ENCODE data around the gene CPNE5.

CPNE5 gene

GRCh38 chr6:36783603-36784375 lies 55.5 kb downstream of the CPNE5 start:
- TF ChIP-seq, protein P1, sequence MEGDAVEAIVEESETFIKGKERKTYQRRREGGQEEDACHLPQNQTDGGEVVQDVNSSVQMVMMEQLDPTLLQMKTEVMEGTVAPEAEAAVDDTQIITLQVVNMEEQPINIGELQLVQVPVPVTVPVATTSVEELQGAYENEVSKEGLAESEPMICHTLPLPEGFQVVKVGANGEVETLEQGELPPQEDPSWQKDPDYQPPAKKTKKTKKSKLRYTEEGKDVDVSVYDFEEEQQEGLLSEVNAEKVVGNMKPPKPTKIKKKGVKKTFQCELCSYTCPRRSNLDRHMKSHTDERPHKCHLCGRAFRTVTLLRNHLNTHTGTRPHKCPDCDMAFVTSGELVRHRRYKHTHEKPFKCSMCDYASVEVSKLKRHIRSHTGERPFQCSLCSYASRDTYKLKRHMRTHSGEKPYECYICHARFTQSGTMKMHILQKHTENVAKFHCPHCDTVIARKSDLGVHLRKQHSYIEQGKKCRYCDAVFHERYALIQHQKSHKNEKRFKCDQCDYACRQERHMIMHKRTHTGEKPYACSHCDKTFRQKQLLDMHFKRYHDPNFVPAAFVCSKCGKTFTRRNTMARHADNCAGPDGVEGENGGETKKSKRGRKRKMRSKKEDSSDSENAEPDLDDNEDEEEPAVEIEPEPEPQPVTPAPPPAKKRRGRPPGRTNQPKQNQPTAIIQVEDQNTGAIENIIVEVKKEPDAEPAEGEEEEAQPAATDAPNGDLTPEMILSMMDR (IDR thresholded peaks at IDR 0.05): no peak
- peaks cover 40 to 41% of the 10 kb centered on the region in 2 experiments for H3K4me1 ChIP-seq (ENCODE audit: control insufficient read depth in 1 of 2, insufficient read depth in 1 of 2, low read depth in 1 of 2, low read length in 1 of 2)
- H3K27me3 ChIP-seq: peaks cover 16% of the 10 kb centered on the region
- no peaks in the 10 kb centered on the region for H3K9me3 ChIP-seq
- no peak overlapping the region for H3K27ac ChIP-seq
- no peak overlapping the region for H3K4me3 ChIP-seq (ENCODE audit: low read depth in 1 of 2, low read length in 1 of 2)
- H3K36me3 ChIP-seq: no peaks in the 10 kb centered on the region

DNA sequence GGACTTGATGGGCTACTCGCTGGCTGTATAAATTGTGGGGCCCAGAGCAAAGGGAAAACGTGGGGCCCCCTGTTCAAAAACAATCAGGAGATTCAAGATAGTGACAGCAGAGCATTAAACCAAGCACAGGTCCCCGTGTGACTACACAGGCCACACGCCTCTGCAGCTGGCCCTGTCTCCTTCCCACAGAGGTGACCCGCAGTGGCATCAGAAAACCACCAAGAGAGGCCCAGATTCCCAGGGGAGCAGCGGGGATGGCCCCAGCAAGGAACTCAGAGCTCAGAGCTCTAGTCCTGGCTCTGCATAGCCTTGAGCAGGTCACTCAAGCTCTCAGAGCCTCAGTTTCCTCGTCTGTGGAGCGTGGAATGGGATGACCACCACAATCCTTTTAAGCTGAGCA lies 57.6 kb downstream of the CPNE5 start:
- TF ChIP-seq, protein P1 (IDR thresholded peaks at IDR 0.05): no peak
- Histone ChIP-seq H3K9me3 (no peaks in the 10 kb centered on the region), H3K27ac (peak overlapping the region; percentile 66), H3K27me3 (peaks cover under 1% of the 10 kb centered on the region), H3K4me1 (ENCODE audit: control insufficient read depth in 1 of 2, insufficient read depth in 1 of 2, low read depth in 1 of 2, low read length in 1 of 2) (peaks cover 50 to 55% of the 10 kb centered on the region in 2 experiments), H3K4me3 (ENCODE audit: low read depth in 1 of 2, low read length in 1 of 2) (peak overlapping the region in 1 of 2 experiments; percentile 35), H3K36me3 (no peaks in the 10 kb centered on the region)

DNA sequence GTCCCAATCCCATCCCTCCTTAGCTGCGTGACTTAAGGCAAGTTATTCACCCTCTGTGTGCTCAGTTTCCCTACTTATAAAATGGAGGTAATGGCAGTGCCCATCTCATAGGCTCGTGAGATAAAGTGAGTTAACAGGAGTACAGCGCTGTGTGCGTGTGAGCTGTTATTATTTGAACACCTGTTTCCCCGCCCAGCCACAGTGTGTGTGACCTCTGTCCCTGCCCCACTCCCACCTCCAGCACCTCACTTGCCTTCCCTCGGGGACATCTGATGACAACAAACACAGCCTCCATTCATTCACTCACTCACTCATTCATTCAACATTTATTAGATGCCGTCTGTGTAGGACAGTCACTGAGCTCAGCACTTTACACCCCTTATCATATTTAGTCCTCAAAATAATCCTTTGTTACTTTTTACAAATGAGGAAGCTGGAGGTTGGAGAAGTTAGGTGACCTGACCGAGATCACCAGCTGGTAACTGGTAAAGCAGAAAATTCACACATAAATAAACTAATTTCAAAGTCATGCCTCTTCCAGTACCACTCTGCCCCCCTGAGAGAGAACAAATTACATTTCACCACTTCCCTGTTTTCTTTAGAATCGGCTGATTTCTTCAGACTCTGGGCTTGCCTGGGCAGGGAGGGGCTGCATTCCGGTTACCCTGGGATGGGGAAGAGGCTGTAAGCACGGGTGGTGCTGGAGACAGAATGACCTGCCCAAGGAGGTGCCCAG lies 58.6 kb downstream of the CPNE5 start:
- peak overlapping the region; percentile 4 to 35 for H3K4me3 ChIP-seq (ENCODE audit: low read depth in 1 of 2, low read length in 1 of 2)
- H3K9me3 ChIP-seq: no peaks in the 10 kb centered on the region
- no peaks in the 10 kb centered on the region for H3K36me3 ChIP-seq
- H3K27me3 ChIP-seq: peaks cover 9% of the 10 kb centered on the region
- H3K27ac ChIP-seq: peak overlapping the region; percentile 66
- TF ChIP-seq, protein P1 (IDR thresholded peaks at IDR 0.05): no peak
- peaks cover 50 to 55% of the 10 kb centered on the region in 2 experiments for H3K4me1 ChIP-seq (ENCODE audit: control insufficient read depth in 1 of 2, insufficient read depth in 1 of 2, low read depth in 1 of 2, low read length in 1 of 2)

- Histone ChIP-seq H3K27me3 (peaks cover 9% of the 10 kb centered on the region), H3K4me3 (ENCODE audit: low read depth in 1 of 2, low read length in 1 of 2) (no peak overlapping the region), H3K36me3 (no peaks in the 10 kb centered on the region), H3K4me1 (ENCODE audit: control insufficient read depth in 1 of 2, insufficient read depth in 1 of 2, low read depth in 1 of 2, low read length in 1 of 2) (peaks cover 50 to 55% of the 10 kb centered on the region in 2 experiments), H3K9me3 (no peaks in the 10 kb centered on the region), H3K27ac (no peak overlapping the region)
- TF ChIP-seq, protein P1 (IDR thresholded peaks at IDR 0.05): no peak
Observed at GRCh38 chr6:36779227-36779626, 60.0 kb downstream of the CPNE5 start.

DNA sequence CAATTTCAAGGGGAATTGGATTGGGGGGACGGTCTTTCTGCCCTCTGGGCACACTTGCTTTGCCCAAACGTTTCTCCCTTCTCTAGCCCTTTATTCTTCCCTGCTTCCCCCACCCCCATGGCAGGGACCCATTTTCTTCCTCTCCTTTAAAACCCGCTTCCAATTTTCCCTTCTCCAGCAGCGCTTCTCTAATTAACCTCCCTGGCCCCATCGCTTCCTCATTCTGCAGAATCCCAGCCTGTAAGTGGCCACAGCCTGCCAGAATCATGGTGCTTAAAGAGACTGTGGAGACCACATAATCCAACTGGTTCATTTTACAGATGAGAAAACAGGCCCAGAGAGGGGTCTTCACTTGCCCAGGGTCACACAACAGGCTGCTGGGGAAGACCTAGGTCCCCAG lies 61.4 kb downstream of the CPNE5 start:
- H3K36me3 ChIP-seq: no peaks in the 10 kb centered on the region
- peaks cover 49 to 55% of the 10 kb centered on the region in 2 experiments for H3K4me1 ChIP-seq (ENCODE audit: control insufficient read depth in 1 of 2, insufficient read depth in 1 of 2, low read depth in 1 of 2, low read length in 1 of 2)
- peaks cover 9% of the 10 kb centered on the region for H3K27me3 ChIP-seq
- H3K9me3 ChIP-seq: no peaks in the 10 kb centered on the region
- TF ChIP-seq, protein P1 (IDR thresholded peaks at IDR 0.05): no peak
- H3K4me3 ChIP-seq (ENCODE audit: low read depth in 1 of 2, low read length in 1 of 2): no peak overlapping the region
- H3K27ac ChIP-seq: no peak overlapping the region

Data from neutrophil (primary cell).